HEK293 (cell line): ENCODE data around the gene PSMC1.

Source experiments
- BCL11A ChIP-seq: fragments of 450-650 bp; formaldehyde crosslinking; IDR thresholded peaks from 2 replicates; pipeline ENCODE4 v1.5.1; 2016; ENCODE audit warnings: low read depth, missing biosample characterization, missing genetic modification characterization
- REST ChIP-seq: fragments of 450-650 bp; formaldehyde crosslinking; IDR thresholded peaks from 2 replicates; pipeline ENCODE4 v1.5.1; 2016; ENCODE audit warnings: missing biosample characterization, missing genetic modification characterization
- YY1 ChIP-seq: fragments of 450-650 bp; formaldehyde crosslinking; IDR thresholded peaks from 2 replicates; pipeline ENCODE4 v1.5.1; 2018; ENCODE audit warnings: missing biosample characterization, missing genetic modification characterization
- ZNF202 ChIP-seq: fragments of 450-650 bp; formaldehyde crosslinking; IDR thresholded peaks from 2 replicates; pipeline ENCODE4 v1.5.1; 2016; ENCODE audit warnings: missing biosample characterization, missing genetic modification characterization, borderline replicate concordance
- ZNF274 ChIP-seq, 2 experiments: fragments of 200-500 bp in 1 of 2; fragments of 450-650 bp in 1 of 2; sonication (Bioruptor generic) in 1 of 2; formaldehyde crosslinking in 1 of 2; IDR thresholded peaks; 2 replicates each; pipeline versions ENCODE4 v1.5.1 to v1.6.1; 2014 to 2016; ENCODE audit warnings: borderline replicate concordance in 1 of 2, inconsistent platforms in 1 of 2, low read length in 1 of 2, missing biosample characterization in 1 of 2, missing genetic modification characterization in 1 of 2
- ZNF354C ChIP-seq: fragments of 450-650 bp; formaldehyde crosslinking; IDR thresholded peaks from 2 replicates; pipeline ENCODE4 v1.5.1; 2016; ENCODE audit warnings: missing biosample characterization, missing genetic modification characterization, low read depth, borderline replicate concordance
- TF ChIP-seq, protein P1 (sequence below): fragments of 450-650 bp; formaldehyde crosslinking; IDR thresholded peaks from 2 replicates; pipeline ENCODE4 v1.5.1; 2016; ENCODE audit warnings: missing biosample characterization, missing genetic modification characterization
- TF ChIP-seq, protein P2 (sequence below): fragments of 450-650 bp; formaldehyde crosslinking; IDR thresholded peaks from 2 replicates; pipeline ENCODE4 v1.5.1; 2017; ENCODE audit warnings: missing biosample characterization, missing genetic modification characterization
- TF ChIP-seq, protein P3 (sequence below): fragments of 450-650 bp; formaldehyde crosslinking; IDR thresholded peaks from 2 replicates; pipeline ENCODE4 v1.5.1; 2016; ENCODE audit warnings: missing biosample characterization, missing genetic modification characterization, low read depth

- TF ChIP-seq, protein P1, sequence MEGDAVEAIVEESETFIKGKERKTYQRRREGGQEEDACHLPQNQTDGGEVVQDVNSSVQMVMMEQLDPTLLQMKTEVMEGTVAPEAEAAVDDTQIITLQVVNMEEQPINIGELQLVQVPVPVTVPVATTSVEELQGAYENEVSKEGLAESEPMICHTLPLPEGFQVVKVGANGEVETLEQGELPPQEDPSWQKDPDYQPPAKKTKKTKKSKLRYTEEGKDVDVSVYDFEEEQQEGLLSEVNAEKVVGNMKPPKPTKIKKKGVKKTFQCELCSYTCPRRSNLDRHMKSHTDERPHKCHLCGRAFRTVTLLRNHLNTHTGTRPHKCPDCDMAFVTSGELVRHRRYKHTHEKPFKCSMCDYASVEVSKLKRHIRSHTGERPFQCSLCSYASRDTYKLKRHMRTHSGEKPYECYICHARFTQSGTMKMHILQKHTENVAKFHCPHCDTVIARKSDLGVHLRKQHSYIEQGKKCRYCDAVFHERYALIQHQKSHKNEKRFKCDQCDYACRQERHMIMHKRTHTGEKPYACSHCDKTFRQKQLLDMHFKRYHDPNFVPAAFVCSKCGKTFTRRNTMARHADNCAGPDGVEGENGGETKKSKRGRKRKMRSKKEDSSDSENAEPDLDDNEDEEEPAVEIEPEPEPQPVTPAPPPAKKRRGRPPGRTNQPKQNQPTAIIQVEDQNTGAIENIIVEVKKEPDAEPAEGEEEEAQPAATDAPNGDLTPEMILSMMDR (tag by site-specific recombination) = no peak
- TF ChIP-seq ZNF354C = no peak
- TF ChIP-seq, protein P2, sequence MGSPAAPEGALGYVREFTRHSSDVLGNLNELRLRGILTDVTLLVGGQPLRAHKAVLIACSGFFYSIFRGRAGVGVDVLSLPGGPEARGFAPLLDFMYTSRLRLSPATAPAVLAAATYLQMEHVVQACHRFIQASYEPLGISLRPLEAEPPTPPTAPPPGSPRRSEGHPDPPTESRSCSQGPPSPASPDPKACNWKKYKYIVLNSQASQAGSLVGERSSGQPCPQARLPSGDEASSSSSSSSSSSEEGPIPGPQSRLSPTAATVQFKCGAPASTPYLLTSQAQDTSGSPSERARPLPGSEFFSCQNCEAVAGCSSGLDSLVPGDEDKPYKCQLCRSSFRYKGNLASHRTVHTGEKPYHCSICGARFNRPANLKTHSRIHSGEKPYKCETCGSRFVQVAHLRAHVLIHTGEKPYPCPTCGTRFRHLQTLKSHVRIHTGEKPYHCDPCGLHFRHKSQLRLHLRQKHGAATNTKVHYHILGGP (tag by site-specific recombination) = no peak
- TF ChIP-seq YY1 (tag by site-specific recombination) = no peak
- no peak for TF ChIP-seq REST
- TF ChIP-seq, protein P3, sequence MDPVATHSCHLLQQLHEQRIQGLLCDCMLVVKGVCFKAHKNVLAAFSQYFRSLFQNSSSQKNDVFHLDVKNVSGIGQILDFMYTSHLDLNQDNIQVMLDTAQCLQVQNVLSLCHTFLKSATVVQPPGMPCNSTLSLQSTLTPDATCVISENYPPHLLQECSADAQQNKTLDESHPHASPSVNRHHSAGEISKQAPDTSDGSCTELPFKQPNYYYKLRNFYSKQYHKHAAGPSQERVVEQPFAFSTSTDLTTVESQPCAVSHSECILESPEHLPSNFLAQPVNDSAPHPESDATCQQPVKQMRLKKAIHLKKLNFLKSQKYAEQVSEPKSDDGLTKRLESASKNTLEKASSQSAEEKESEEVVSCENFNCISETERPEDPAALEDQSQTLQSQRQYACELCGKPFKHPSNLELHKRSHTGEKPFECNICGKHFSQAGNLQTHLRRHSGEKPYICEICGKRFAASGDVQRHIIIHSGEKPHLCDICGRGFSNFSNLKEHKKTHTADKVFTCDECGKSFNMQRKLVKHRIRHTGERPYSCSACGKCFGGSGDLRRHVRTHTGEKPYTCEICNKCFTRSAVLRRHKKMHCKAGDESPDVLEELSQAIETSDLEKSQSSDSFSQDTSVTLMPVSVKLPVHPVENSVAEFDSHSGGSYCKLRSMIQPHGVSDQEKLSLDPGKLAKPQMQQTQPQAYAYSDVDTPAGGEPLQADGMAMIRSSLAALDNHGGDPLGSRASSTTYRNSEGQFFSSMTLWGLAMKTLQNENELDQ = no peak
- no peak for TF ChIP-seq BCL11A
- TF ChIP-seq ZNF202 (tag by site-specific recombination) = no peak
- TF ChIP-seq ZNF274 (IDR thresholded peaks at IDR 0.05; ENCODE audit: low read length) = no peak
- no peak for TF ChIP-seq ZNF274 (tag by site-specific recombination; IDR thresholded peaks at IDR 0.05; ENCODE audit: borderline replicate concordance)
Measured at GRCh38 chr14:90319634-90320541, 63.5 kb downstream of the PSMC1 start.
